ENCODE data around the gene NKD2.
"Not testable (repeated sequence)": the region's sequence is repeated elsewhere in the genome, so short reads cannot be mapped to it uniquely, and the experiment has no call there.

Gene NKD2

GRCh38 chr5:1059884-1060263 is 51.3 kb downstream of the NKD2 start:
- no peak for DNase-seq

GRCh38 chr5:1060535-1060981 is 52.0 kb downstream of the NKD2 start:
- DNase-seq, result no peak

- DNase-seq, result not testable (repeated sequence)
Observed at GRCh38 chr5:1061292-1061691, 52.7 kb downstream of the NKD2 start.

DNA sequence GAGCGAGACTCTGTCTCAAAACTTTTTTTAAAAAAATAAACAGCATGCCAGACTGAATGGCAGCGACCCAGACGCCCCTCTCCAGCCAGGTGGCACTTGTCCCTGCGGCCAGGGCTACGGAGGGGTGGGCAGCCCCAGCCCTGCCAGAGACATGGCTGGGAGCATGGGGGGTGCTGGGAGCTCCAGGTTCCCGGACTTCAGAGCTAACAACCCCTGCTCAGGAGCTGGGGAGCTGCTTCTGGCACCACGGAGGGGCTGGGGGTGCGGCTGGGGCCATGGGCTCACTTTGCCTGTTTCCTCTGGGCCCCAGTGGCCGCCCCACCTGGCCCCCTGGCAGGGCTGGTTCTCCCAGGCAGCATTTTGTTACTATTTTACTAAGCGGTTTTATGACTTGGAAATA is 53.3 kb downstream of the NKD2 start:
- DNase-seq, result no peak

DNA sequence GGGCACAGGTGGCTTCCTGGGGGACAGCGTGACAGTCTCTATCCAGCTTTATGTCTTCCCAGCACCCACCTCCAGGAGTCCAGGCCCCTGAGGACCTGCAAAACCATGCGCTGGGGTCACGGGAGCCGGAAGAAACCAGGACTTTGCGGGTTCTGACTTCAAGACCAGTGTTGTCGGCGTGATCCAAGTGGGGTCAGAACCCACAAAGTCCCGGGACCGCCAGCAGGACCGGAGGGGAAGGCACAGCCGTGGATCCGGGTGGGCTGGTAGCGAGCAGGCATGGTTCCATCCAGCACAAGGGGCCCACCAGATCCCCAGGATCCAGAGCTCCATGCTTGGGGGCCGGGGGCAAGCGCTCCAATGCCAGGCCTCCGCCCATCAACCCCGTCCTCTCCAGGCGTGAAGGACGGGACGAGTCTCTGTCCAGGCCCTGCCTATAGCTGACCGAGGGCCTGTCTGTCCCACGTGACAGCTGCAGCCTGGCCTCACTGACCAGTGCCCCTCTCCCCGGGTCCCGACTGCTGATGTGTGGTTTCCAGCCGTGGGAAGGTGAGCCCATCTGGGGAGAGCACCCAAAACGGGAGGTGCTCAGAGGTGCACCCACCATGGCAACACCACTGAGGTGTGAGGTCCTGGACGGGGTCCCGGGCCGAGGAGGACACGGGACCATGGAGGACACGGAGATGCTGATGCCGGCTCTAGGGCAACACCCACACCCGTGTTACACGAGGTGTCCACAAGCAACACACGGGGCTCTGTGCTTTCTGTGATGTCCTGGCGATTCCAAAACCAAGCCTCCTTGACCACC is 54.4 kb downstream of the NKD2 start:
- no peak for DNase-seq

GRCh38 chr5:1063661-1064382 is 55.2 kb downstream of the NKD2 start:
- DNase-seq, result no peak

GRCh38 chr5:1064383-1065142 is 56.0 kb downstream of the NKD2 start:
- no peak for DNase-seq

- DNase-seq, result no peak
Observed at GRCh38 chr5:1065143-1065750, 56.6 kb downstream of the NKD2 start.

- DNase-seq, result no peak
Observed at GRCh38 chr5:1065891-1066650, 57.5 kb downstream of the NKD2 start.

DNA sequence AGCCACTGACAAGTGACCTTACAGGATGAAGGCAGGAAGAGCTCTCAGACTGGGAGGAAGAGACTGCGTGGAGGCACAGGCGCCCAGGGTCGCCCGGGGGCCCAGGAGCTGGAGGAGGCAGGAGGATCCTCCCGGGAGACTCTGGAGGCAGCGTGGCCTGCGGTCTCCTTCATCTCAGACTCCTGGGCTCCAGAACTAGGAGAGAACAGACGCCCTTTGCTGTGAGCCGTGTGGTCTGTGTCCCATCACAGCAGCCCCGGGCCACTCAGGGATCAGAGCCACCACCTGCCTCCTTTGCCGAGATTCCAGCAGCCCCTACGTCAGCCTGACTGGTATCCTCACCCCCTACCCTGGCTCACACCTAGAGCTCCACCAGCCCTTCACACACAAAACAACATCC is 58.1 kb downstream of the NKD2 start:
- DNase-seq, result no peak

DNA sequence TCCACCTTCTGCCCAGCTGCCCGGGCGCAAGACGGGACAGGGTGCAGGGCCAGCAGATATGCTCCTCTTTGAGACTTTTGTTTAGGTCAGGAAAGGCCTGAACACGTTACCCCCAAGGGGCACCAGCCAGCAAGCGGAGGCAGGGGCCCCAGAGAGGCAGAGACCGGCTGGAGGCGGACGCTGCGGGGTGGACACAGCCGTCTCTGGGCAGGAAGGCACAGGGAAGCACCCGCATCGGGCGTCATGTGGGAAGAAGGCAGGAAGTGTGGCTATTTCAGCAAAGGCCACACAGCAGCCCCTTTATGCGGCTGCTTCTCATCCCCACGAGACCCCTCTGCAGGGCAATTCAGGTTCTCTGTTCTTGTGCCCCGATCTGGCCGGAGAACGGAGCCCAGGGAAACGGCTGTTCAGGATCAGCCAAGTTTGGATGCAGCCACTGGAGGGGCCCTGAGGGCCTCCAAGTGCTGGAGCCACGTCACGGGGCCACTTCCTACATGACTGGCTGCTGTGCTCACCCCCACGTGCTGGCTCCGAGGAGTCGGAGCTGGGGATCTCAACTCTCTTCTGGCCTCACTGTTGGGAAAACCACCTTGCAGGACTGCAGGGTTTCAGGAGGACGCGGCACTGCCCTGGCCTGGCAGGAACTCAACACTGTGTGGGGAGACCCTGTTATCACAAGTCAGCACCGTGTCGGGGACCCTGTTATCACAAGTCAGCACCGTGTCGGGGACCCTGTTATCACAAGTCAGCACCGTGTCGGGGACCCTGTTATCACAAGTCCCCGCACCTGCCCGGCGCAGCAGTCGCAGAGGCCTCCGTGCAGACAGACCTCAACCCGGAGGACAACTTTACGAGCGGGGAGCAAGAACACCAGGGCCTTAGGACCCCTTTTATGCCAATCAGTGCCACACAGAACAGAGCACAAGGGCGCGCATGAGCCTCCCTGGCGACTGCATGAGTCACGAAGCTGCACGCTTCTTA is 58.8 kb downstream of the NKD2 start:
- DNase-seq, result no peak

DNA sequence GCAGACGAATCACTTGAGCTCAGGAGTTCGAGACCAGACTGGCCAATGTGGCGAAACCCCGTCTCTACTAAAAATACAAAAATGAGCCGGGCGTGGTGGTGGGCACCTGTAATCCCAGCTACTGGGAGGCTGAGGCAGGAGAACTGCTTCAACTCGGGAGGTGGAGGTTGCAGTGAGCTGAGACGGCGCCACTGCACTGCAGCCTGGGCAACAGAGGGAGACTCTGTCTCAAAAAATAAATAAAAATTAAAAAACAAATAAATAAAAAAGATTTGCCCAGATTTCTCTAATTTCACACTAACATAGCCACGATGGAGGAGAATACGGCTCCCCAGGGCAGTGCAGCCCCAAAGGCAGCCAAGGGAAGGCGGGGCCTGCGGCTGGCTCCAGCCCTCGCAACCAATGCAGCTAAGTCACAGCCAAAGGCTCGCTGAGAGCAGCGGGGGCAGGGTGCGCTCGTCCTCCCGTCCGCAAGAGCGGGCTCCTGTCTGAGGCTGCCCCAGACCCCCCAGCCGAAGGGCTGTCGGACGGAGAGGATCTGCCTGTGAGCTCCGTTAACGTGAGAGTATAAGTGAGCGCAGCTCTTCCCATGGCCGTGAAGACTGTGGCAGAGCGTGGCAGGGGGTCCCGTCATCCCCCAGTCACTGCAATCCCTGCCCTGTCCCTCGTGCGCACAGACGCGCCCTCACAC is 59.7 kb downstream of the NKD2 start:
- no peak for DNase-seq

GRCh38 chr5:1068895-1069719 is 60.5 kb downstream of the NKD2 start:
- DNase-seq, result no peak

- DNase-seq, result no peak
Observed at GRCh38 chr5:1069720-1070088, 61.1 kb downstream of the NKD2 start.

- no peak for DNase-seq
Observed at GRCh38 chr5:1073239-1074102, 64.9 kb downstream of the NKD2 start.

GRCh38 chr5:1074226-1074625 is 65.6 kb downstream of the NKD2 start:
- DNase-seq, result no peak

- no peak for DNase-seq
Observed at GRCh38 chr5:1074816-1075554, 66.4 kb downstream of the NKD2 start.

- DNase-seq, result no peak
Observed at GRCh38 chr5:1075555-1075881, 66.9 kb downstream of the NKD2 start.

All from fibroblast of upper back skin (primary cell).